IMR-90 (cell line): Measurements from ENCODE around the gene CD163L1. TPM values are rescaled to one million over a fixed set of nuclear protein-coding genes. Genes with fewer than 3 reads are reported as not detected.

Experiments used
- ATAC-seq: fragments of 200-7000 bp; cut with Tn5 transposase; 2 replicates; pipeline ENCODE4 v1.9.1; 2020; ENCODE audit warnings: low read depth, mild to moderate bottlenecking, moderate library complexity
- BruUV-seq: library from RNA; stranded (reverse); fragments of 400-500 nt; replicated peaks from 2 replicates; lab custom pipeline; 2021; lab: Mats Ljungman, UMichigan
- CTCF ChIA-PET: fragments of 300-600 bp; formaldehyde crosslinking; extraction: SDS; loops from one replicate; lab custom pipeline; 2021; ENCODE audit warnings: antibody characterized with exemption; lab: Yijun Ruan, JAX
- POLR2A ChIA-PET: fragments of 300-600 bp; sonication (Branson Sonifier 250); formaldehyde crosslinking; loops from one replicate; lab custom pipeline; 2022; ENCODE audit warnings: antibody characterized with exemption; ENCODE audit not compliant: unreplicated experiment; lab: Charles Lee
- DNase-seq: peaks from one replicate; pipeline ENCODE4 v3.0.0; 2013
- H2AFZ ChIP-seq: replicated peaks from 2 replicates; pipeline ENCODE3; 2013; ENCODE audit warnings: low read length, mild to moderate bottlenecking; ENCODE audit not compliant: poor library complexity
- H2AK5ac ChIP-seq: 2 replicates; pipeline ENCODE4 v1.6.1; 2013; ENCODE audit warnings: low read depth, low read length, inconsistent platforms
- H2AK9ac ChIP-seq: replicated peaks from 2 replicates; pipeline ENCODE3; 2013; ENCODE audit warnings: mild to moderate bottlenecking, low read depth, low read length, moderate library complexity; ENCODE audit not compliant: poor library complexity
- H2BK120ac ChIP-seq: 2 replicates; pipeline ENCODE4 v1.6.1; 2013; ENCODE audit warnings: low read depth, low read length, inconsistent platforms
- H2BK15ac ChIP-seq: 3 replicates; pipeline ENCODE4 v1.6.1; 2013; ENCODE audit warnings: low read depth, low read length, inconsistent platforms
- H2BK20ac ChIP-seq: 2 replicates; pipeline ENCODE4 v1.6.1; 2013; ENCODE audit warnings: low read depth, mild to moderate bottlenecking, inconsistent platforms, low read length, moderate library complexity
- H2BK5ac ChIP-seq: 2 replicates; pipeline ENCODE4 v1.6.1; 2013; ENCODE audit warnings: mild to moderate bottlenecking, low read depth, low read length, inconsistent platforms; ENCODE audit not compliant: poor library complexity, severe bottlenecking
- H3K14ac ChIP-seq: replicated peaks from 2 replicates; pipeline ENCODE4 v1.6.1; 2013; ENCODE audit warnings: low read depth, low read length, inconsistent platforms
- H3K18ac ChIP-seq: 2 replicates; pipeline ENCODE4 v1.6.1; 2013; ENCODE audit warnings: low read depth, low read length, control low read depth
- H3K23ac ChIP-seq: 2 replicates; pipeline ENCODE4 v1.6.1; 2013; ENCODE audit warnings: low read depth, low read length, inconsistent platforms
- H3K27ac ChIP-seq: 2 replicates; pipeline ENCODE4 v1.5.1; 2013; ENCODE audit warnings: mild to moderate bottlenecking, control low read depth, low read length; ENCODE audit not compliant: insufficient read depth
- H3K27me3 ChIP-seq: 2 replicates; pipeline ENCODE4 v1.6.1; 2013; ENCODE audit warnings: low read length; ENCODE audit not compliant: control insufficient read depth, insufficient read depth
- H3K36me3 ChIP-seq: 2 replicates; pipeline ENCODE4 v1.6.1; 2013; ENCODE audit warnings: low read length, mixed read lengths; ENCODE audit not compliant: control insufficient read depth, insufficient read depth
- H3K4ac ChIP-seq: 2 replicates; pipeline ENCODE4 v1.6.1; 2013; ENCODE audit warnings: low read depth, low read length, inconsistent platforms
- H3K4me1 ChIP-seq: 2 replicates; pipeline ENCODE4 v1.6.1; 2013; ENCODE audit warnings: low read length, mixed read lengths; ENCODE audit not compliant: control insufficient read depth, insufficient read depth
- H3K4me2 ChIP-seq: 2 replicates; pipeline ENCODE4 v1.6.1; 2013; ENCODE audit warnings: low read depth, mild to moderate bottlenecking, control low read depth, low read length, moderate library complexity
- H3K4me3 ChIP-seq: 2 replicates; pipeline ENCODE4 v1.5.1; 2013; ENCODE audit warnings: low read depth, mild to moderate bottlenecking, control low read depth, low read length, moderate library complexity; ENCODE audit not compliant: insufficient read depth
- H3K56ac ChIP-seq: 2 replicates; pipeline ENCODE4 v1.6.1; 2013; ENCODE audit warnings: low read length, inconsistent platforms; ENCODE audit not compliant: insufficient read depth; ENCODE audit errors: extremely low read depth
- H3K79me1 ChIP-seq, 2 experiments: 2 replicates each; pipeline ENCODE4 v1.6.1; 2013; ENCODE audit warnings: low read length in 2 of 2, inconsistent platforms in 1 of 2, low read depth in 1 of 2
- H3K9ac ChIP-seq: 2 replicates; pipeline ENCODE4 v1.6.1; 2013; ENCODE audit warnings: low read depth, low read length, control low read depth
- H3K9me1 ChIP-seq: 2 replicates; pipeline ENCODE4 v1.6.1; 2013; ENCODE audit warnings: low read length, inconsistent platforms; ENCODE audit not compliant: insufficient read depth
- H3K9me3 ChIP-seq: 2 replicates; pipeline ENCODE4 v1.6.1; 2013; ENCODE audit warnings: low read length; ENCODE audit not compliant: control insufficient read depth, insufficient read depth
- H4K20me1 ChIP-seq: 2 replicates; pipeline ENCODE4 v1.6.1; 2013; ENCODE audit warnings: low read length, inconsistent platforms; ENCODE audit not compliant: insufficient read depth
- H4K5ac ChIP-seq: 2 replicates; pipeline ENCODE4 v1.6.1; 2013; ENCODE audit warnings: mild to moderate bottlenecking, low read depth, low read length, control low read depth
- H4K8ac ChIP-seq, 2 experiments: 2 replicates each; pipeline ENCODE4 v1.6.1; 2013; ENCODE audit warnings: low read depth in 2 of 2, low read length in 2 of 2, control low read depth in 1 of 2, inconsistent platforms in 1 of 2
- H4K91ac ChIP-seq: 2 replicates; pipeline ENCODE4 v1.6.1; 2013; ENCODE audit warnings: low read depth, low read length, inconsistent platforms; ENCODE audit not compliant: insufficient read depth
- BHLHE40 ChIP-seq: fragments of 150-350 bp; IDR thresholded peaks from 2 replicates; pipeline ENCODE4 v1.6.1; 2016; ENCODE audit warnings: mild to moderate bottlenecking, low read depth, low read length
- CEBPB ChIP-seq: IDR thresholded peaks from 2 replicates; pipeline ENCODE4 v1.6.1; 2012; ENCODE audit warnings: low read depth, low read length, improper control_type of control experiment
- ELK1 ChIP-seq: fragments of 150-350 bp; IDR thresholded peaks from 2 replicates; pipeline ENCODE4 v1.6.1; 2016; ENCODE audit warnings: low read depth, mild to moderate bottlenecking, low read length, moderate library complexity, borderline replicate concordance
- FOS ChIP-seq: fragments of 150-350 bp; IDR thresholded peaks from 2 replicates; pipeline ENCODE4 v1.6.1; 2016; ENCODE audit warnings: low read depth, low read length
- MAFK ChIP-seq: IDR thresholded peaks from 2 replicates; pipeline ENCODE4 v1.6.1; 2012; ENCODE audit warnings: low read depth, low read length, improper control_type of control experiment
- MAZ ChIP-seq: IDR thresholded peaks from 2 replicates; pipeline ENCODE4 v1.6.1; 2012; ENCODE audit warnings: low read depth, mild to moderate bottlenecking, low read length, improper control_type of control experiment, moderate library complexity, borderline replicate concordance
- MXI1 ChIP-seq: IDR thresholded peaks from 2 replicates; pipeline ENCODE4 v1.6.1; 2012; ENCODE audit warnings: low read depth, mild to moderate bottlenecking, low read length, moderate library complexity, borderline replicate concordance
- NFE2L2 ChIP-seq: fragments of 150-350 bp; IDR thresholded peaks from 2 replicates; pipeline ENCODE4 v1.6.1; 2016; ENCODE audit warnings: low read depth, mild to moderate bottlenecking, low read length
- POLR2A ChIP-seq: IDR thresholded peaks from 2 replicates; pipeline ENCODE4 v1.6.1; 2012; ENCODE audit warnings: mild to moderate bottlenecking, low read depth, low read length
- RAD21 ChIP-seq: IDR thresholded peaks from 2 replicates; pipeline ENCODE4 v1.6.1; 2012; ENCODE audit warnings: low read length, improper control_type of control experiment
- RFX5 ChIP-seq: IDR thresholded peaks from 2 replicates; pipeline ENCODE4 v1.8.0; 2012; ENCODE audit warnings: low read depth, mild to moderate bottlenecking, low read length, moderate library complexity
- SMC3 ChIP-seq: fragments of 150-350 bp; IDR thresholded peaks from 2 replicates; pipeline ENCODE4 v1.6.1; 2016; ENCODE audit warnings: low read depth, mild to moderate bottlenecking, antibody characterized with exemption, low read length, moderate library complexity
- WGBS, 2 experiments: methylation state at CpG; one replicate each; pipeline versions ENCODE4 v1.1.5 to v1.1.7; 2013; ENCODE audit warnings: missing lambda C conversion rate in 2 of 2; ENCODE audit not compliant: insufficient read length in 1 of 2; ENCODE audit errors: extremely low coverage in 2 of 2; 5-methylcytosine and 5-hydroxymethylcytosine counted together
- dilution Hi-C: fragments of 300-500 bp; cut with HindIII; formaldehyde crosslinking; loops from one replicate; pipeline ENCODE4 v1.14.3; 2018; ENCODE audit warnings: low sequenced_read_pairs; ENCODE audit not compliant: unreplicated experiment
- in situ Hi-C: fragments of 300-500 bp; cut with MboI; formaldehyde crosslinking; loops from 3 replicates; pipeline ENCODE4 v1.14.3; 2019; ENCODE audit warnings: low sequenced_read_pairs, inconsistent platforms, mixed read lengths
- intact Hi-C: fragments of 100-400 bp; cut with micrococcal nuclease; formaldehyde crosslinking; loops from 2 replicates; pipeline ENCODE4 v1.10.0; 2022
- polyA plus RNA-seq, 3 experiments: library from polyadenylated mRNA; depleted of rRNA; stranded (reverse); fragments of >200 nt; gene quantifications; 2 replicates each; pipeline ENCODE4 v1.2.3, GENCODE V29; 2012; ENCODE audit warnings: low replicate concordance in 1 of 3
- total RNA-seq: library from RNA; depleted of rRNA; stranded (reverse); fragments of >200 nt; gene quantifications from 2 replicates; pipeline ENCODE4 v1.2.3, GENCODE V29; 2012
- TF ChIP-seq, protein P1 (sequence below): fragments of 150-350 bp; IDR thresholded peaks from 2 replicates; pipeline ENCODE4 v1.6.1; 2017; ENCODE audit warnings: mild to moderate bottlenecking, antibody characterized with exemption, low read length, low read depth
- TF ChIP-seq, protein P2 (sequence below): conservative IDR thresholded peaks from 2 replicates; pipeline ENCODE4 v1.5.1; 2012; ENCODE audit warnings: mild to moderate bottlenecking, low read depth, low read length, improper control_type of control experiment

The CD163L1 gene
- total and polyA plus RNA-seq, 2 of the 4 experiments (the other 2 are of a cell fraction) = 0.50 to 1.6 TPM

GRCh38 chr12:7327918-7328317, 116.0 kb downstream of the CD163L1 start:
- H4K20me1 ChIP-seq = no peaks in the 10 kb centered on the region
- no peaks in the 10 kb centered on the region for H3K9me1 ChIP-seq
- H3K36me3 ChIP-seq = no peaks in the 10 kb centered on the region
- WGBS, 2 experiments = no CpG with 5 or more reads among the region's 7 CpGs
- TF ChIP-seq RFX5 (no peak), NFE2L2 (no peak), SMC3 (no peak), FOS (no peak), ELK1 (no peak), MXI1 (no peak), MAFK (no peak), POLR2A (no peak), RAD21 (no peak), BHLHE40 (no peak), CEBPB (no peak), MAZ (no peak)
- TF ChIP-seq, protein P1, sequence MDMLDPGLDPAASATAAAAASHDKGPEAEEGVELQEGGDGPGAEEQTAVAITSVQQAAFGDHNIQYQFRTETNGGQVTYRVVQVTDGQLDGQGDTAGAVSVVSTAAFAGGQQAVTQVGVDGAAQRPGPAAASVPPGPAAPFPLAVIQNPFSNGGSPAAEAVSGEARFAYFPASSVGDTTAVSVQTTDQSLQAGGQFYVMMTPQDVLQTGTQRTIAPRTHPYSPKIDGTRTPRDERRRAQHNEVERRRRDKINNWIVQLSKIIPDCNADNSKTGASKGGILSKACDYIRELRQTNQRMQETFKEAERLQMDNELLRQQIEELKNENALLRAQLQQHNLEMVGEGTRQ = no peak
- TF ChIP-seq, protein P2, sequence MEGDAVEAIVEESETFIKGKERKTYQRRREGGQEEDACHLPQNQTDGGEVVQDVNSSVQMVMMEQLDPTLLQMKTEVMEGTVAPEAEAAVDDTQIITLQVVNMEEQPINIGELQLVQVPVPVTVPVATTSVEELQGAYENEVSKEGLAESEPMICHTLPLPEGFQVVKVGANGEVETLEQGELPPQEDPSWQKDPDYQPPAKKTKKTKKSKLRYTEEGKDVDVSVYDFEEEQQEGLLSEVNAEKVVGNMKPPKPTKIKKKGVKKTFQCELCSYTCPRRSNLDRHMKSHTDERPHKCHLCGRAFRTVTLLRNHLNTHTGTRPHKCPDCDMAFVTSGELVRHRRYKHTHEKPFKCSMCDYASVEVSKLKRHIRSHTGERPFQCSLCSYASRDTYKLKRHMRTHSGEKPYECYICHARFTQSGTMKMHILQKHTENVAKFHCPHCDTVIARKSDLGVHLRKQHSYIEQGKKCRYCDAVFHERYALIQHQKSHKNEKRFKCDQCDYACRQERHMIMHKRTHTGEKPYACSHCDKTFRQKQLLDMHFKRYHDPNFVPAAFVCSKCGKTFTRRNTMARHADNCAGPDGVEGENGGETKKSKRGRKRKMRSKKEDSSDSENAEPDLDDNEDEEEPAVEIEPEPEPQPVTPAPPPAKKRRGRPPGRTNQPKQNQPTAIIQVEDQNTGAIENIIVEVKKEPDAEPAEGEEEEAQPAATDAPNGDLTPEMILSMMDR = no peak
- no peak overlapping the region for H3K27ac ChIP-seq
- no peaks in the 10 kb centered on the region for H3K9me3 ChIP-seq
- intact Hi-C loops = no loop called here
- no peak overlapping the region for H2BK120ac ChIP-seq
- DNase-seq = no peak
- H2AK9ac ChIP-seq = no peak overlapping the region
- no peak overlapping the region for H2BK15ac ChIP-seq
- H3K27me3 ChIP-seq = no peaks in the 10 kb centered on the region
- dilution Hi-C loops = no loop called here
- POLR2A ChIA-PET = no interaction called here
- H3K56ac ChIP-seq = no peak overlapping the region
- no TSS peak for BruUV-seq
- CTCF ChIA-PET = no interaction called here
- H4K8ac ChIP-seq = no peak overlapping the region
- no peak overlapping the region for H2BK20ac ChIP-seq
- H4K5ac ChIP-seq = no peak overlapping the region
- H3K4me2 ChIP-seq = no peak overlapping the region
- no peak overlapping the region for H3K14ac ChIP-seq
- no peak overlapping the region for H3K4me3 ChIP-seq
- no peak overlapping the region for H3K23ac ChIP-seq
- no peak overlapping the region for H2BK5ac ChIP-seq
- no peak for ATAC-seq
- in situ Hi-C loops = no loop called here
- no peak overlapping the region for H3K9ac ChIP-seq
- H2AFZ ChIP-seq = no peak overlapping the region
- no peaks in the 10 kb centered on the region for H3K79me1 ChIP-seq
- no peak overlapping the region for H3K4ac ChIP-seq
- H2AK5ac ChIP-seq = no peak overlapping the region
- no peak overlapping the region for H3K18ac ChIP-seq
- H3K4me1 ChIP-seq = no peaks in the 10 kb centered on the region
- no peak overlapping the region for H4K91ac ChIP-seq
